NK-92 (cell line): Measurements from ENCODE around the gene RBMS1.

Experiments
- DNase-seq: peaks from one replicate; lab custom pipeline; 2025; ENCODE audit not compliant: unreplicated experiment; lab: John Stamatoyannopoulos, UW

RBMS1 gene

GRCh38 chr2:160365716-160366367 is 127.8 kb downstream of the RBMS1 start:
- DNase-seq = no peak

GRCh38 chr2:160364364-160364763 is 129.2 kb downstream of the RBMS1 start:
- DNase-seq = no peak

- DNase-seq = no peak
These were observed 129.6 kb downstream of the RBMS1 start for GRCh38 chr2:160363961-160364360.

DNA sequence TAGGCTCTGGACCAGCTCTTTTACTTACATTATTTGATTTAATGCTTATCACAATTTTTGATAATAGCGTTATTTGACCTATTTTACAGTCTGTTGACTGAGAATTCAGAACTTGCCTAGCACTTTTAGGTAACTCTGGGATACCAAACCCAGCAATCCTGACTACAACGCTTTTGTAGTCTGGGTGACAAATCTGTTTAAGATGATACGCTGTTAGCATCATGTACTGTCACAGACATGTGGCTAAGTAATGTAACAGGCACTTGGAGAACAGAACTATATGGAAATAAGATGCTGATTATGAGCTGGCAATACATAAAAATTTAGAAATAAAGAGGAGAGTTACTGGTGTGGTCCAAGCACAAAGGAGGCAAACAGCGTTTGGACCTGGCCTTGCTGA is 130.6 kb downstream of the RBMS1 start:
- no peak for DNase-seq

GRCh38 chr2:160362541-160362940 is 131.1 kb downstream of the RBMS1 start:
- no peak for DNase-seq

DNA sequence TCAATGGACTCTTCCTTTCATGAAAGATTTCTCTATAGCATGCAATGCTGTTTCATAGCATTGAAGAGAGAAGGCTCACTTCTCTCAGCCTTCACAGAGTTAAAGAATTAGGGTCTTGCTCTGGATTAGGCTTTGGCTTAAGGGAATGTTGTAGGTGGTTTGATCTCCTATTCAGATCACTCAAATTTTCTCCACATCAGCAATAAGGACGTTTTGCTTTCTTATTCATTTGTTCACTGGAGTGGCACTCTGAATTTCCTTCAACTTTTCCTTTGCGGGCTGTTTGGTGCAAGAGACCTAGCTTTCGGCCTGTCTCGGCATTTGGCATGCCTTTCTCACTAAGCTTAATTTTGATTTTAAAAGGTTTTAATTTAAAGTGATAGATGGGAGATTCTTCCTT is 131.6 kb downstream of the RBMS1 start:
- DNase-seq = no peak

DNA sequence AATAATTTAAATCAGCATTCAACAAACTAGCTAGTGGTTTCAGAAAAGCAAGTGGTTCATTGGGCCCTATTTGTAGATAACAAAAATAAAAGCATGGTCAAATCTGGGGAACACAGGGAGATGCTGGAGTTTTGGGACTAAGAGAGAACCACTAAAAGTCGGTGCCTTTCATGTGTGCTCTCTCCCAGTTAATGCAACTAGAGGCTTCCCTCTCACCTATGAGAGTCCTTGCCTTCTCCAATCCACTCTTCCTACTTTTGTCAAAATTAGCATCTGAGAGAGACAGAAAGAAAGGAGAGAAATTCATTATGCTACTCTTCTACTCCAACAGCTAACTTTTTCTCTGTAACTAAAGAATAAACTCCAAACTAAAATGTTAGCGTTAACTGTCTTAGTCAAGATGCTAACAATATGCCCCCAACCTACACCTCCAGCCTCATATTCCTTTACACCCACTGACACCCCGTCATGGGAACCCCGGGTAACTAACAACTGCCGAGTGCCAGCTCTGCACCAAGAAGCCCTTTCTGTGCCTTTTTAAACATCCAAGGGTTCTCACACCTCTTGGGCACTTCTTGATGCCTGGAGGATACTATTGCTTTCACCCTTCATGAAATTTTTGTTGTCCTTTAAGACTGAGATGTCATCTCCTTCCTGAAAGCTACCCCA is 133.4 kb downstream of the RBMS1 start:
- DNase-seq = no peak

DNA sequence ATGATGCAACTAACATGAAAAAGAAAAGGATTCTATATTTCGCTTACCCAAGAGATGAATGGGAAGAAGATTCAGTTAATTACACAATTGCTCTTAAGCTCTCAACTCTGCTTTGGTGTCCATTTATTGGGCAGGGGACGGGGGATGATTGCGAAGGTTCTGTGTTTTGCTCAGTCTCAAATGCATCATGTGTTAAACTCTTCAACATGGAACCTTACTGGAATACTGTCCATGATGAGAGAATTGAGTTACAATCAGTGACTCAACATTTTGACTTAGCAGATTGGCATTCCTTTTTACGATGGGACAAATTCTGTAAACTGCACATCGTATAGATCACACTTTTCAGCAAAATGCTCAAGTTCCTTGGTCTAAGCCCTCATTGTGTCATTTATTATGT is 135.6 kb downstream of the RBMS1 start:
- DNase-seq = no peak

- no peak for DNase-seq
These were observed 137.1 kb downstream of the RBMS1 start for GRCh38 chr2:160356485-160356884.

DNA sequence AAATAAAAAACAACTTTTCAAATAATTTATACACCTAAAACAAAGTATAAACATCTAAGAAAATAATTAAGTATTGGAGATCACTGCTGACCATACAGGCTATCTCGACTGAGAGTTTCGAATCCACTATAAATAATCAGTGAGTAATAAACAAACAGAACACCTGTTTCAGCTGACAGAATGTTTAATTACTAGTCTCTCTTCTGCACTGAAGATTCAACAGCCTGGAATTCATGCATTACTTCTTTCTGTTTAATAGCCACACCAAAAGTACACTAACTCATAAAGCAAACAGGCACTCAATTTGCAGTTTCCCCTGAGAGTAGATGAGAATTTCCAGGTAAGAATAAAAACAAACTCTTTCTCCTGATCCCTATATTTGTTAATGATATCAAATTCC is 138.5 kb downstream of the RBMS1 start:
- DNase-seq = no peak

DNA sequence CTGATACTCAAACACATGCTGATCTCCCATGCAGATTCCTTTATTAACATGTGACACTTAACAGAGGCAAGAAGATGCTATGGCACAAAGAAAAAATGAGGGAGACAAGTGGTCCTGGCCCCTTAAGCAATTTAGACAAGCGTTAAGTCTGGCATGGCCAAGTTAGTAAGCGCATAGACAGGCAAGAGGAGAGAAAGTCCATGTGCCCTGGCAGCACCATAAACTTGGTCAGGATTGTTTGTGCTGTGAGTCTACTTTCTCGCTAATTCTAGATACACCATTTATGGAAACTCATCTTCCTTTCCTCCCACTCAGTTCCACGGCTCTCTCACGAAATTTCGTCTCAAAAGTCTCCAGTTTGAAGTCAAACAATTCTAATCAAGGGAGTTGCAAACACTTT is 138.9 kb downstream of the RBMS1 start:
- no peak for DNase-seq

- DNase-seq = no peak
These were observed 139.8 kb downstream of the RBMS1 start for GRCh38 chr2:160353813-160354212.

DNA sequence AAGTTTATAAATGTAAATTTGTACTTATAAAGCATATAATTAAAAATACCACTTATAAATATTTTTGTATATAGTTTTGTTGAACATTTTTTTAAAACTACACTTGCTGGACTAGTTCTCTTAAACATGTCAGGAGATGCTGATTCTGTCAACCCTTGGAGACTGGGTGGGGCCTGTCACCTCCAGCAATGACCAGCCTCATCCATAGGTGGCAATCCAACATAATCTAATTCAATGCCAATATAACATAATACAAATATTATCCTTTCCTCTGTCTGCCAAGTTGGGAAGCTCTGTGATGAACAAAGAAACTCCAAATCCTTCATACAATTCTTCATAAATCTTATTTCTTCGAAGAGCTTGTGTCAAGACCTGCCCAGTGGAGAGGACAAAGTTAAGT is 140.4 kb downstream of the RBMS1 start:
- DNase-seq = no peak

DNA sequence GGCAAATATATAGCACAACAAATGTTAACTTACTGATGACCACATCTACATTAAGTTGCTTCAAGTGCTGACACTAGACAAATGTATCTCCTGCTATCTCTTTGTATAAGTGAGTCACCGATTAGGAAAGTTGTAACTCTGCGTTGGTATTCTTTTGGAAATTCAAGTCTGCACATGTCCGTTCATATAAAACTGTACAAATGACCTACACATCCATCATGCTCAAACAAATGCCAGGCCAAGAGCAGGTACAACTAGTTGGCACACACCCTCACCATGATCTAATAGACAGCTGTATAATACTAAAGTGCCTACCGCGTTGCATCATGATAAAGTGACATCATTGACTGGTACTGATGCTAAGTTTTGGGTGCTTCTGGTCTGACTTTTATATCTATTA is 141.1 kb downstream of the RBMS1 start:
- DNase-seq = no peak

DNA sequence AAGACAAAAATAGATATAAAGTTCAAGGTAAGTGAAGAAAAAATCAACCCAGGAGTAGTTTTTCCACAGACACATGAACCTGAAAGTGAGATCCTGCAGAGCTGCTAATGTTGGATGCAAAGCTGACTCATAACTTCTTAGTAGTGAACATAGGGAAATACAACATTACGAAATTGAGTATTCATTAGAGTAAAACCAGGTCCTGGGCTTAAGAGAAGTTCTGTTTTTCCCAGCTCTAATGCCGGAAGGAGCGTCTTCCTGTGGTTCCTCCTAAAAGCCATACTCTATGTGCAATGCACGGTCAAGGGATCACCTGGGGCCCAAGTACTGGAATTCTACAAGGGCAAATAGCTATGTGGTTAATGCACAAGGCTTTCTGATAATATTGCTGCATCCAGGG is 141.7 kb downstream of the RBMS1 start:
- no peak for DNase-seq

GRCh38 chr2:160349306-160349705 is 144.3 kb downstream of the RBMS1 start:
- DNase-seq = no peak

DNA sequence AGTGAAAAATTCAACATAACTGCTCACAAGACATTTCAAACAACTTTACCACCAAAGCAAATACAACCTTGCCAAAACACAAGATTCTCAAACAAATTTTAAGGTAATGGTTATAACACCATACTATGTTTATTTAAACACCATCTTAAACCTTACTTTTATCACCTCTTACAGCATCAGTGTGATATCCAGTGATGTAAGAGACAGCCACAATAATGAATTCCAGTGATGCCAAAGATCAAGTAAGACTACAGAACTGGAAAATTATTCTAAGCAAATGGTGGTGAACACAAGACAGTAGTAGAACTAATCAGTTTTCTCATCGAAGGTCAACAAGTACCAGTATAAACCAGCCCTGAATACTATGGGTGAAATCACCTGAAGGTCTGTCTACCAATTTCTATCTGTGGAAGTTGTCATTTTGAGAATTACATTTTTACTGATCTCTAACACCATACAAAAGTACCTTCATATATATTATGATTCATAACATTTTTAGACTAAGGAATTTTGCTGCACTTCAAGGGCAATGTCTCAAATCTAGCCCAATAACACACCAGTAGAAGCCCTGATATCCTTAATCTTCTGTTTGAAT is 146.2 kb downstream of the RBMS1 start:
- DNase-seq = no peak

DNA sequence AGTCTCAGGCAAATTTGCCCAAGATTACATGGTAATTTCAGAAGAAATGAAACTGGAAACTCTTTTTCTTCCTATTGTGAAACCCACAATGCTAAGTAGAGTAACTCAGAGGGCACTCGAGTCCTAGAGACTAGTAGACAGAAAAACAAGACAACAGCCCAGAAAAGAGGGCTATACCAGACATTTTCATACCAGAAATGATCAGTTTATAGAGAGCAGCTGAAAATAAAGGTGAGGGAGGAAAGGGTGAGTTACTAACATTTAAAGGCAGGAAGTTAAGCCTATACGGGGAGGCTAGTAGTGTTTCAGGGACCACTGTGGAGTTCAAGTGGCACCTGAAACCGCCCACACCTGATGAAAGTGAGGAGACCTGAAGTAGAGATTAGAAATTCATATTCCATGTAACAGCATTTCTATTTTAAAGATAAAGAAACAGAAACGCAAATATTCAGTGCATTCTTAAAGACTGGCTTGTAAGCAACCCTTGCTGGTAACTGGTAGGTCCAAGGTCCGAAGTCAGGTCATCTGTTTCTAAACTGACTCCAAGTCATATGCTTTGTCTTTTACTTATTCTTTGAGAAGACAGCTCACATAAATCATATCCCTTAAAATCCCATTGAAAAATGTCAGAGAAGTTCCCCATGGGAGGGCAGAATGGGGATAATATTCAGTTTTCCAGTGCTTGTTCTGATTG is 148.4 kb downstream of the RBMS1 start:
- no peak for DNase-seq

DNA sequence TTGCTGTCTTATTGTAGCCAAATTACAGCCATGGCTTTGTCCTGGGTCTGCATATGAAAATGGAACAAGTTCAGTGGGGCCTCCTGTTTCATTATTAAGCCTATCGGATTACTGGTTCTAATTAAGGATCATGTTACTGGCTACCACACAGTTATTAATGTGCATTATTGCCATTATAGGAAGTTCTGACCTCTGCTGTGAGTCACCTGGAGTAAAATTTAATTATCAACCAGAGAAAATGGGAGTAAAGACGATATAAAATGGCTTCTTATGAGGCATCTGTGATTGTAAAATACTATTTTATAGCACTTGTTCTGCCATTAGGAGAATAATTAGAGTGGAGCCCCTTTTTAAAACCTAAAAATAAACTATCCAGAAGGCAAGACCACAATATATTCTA is 150.2 kb downstream of the RBMS1 start:
- no peak for DNase-seq

- DNase-seq = no peak
These were observed 153.9 kb downstream of the RBMS1 start for GRCh38 chr2:160339726-160340125.

DNA sequence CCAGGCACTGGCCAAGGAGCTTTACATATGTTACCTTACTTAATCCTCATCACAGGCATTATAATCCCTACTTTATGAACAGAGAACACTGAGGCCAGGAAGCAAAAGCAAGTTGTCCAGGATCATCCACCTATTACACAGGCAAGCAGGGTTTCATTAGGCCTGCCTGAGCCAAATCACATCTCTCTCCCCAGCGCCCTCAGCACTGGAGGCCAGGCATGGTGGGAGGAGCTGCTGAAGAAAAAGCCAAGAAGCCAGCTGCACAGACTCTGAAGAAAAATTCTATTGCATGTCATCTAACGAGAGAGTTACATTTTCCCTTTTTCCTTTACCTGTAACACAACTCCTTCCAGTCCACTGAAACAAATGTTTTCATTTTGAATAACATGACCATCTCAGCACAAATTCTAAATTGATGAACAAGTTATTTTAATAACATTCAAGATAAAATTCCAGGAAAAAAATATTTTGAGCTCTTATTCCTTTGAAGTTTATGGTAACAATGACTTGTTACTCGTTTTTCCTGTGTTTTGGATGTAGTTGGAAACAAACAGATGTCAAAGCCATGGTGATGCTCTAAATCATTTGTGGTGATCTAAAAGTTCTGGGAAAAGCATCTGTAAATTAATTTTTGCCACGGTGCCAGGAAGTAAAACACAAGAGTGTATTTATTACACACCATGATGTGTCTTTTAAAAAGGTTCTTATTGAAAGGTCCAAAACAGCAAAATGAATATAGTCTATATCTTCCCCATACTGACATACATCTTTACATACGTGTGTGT is 154.5 kb downstream of the RBMS1 start:
- no peak for DNase-seq
